Epithelial cell of esophagus (primary cell): ENCODE data around the gene URB1.

Source experiments
- DNase-seq: peaks from one replicate; pipeline ENCODE4 v3.0.0; 2010; ENCODE audit warnings: low read depth
- H3K4me3 ChIP-seq: 2 replicates; pipeline ENCODE4 v1.5.1; 2011; ENCODE audit warnings: mild to moderate bottlenecking, low read length, control low read depth
- TF ChIP-seq, protein P1 (sequence below): IDR thresholded peaks from 2 replicates; pipeline ENCODE4 v1.5.1; 2011; ENCODE audit warnings: low read depth, mild to moderate bottlenecking, low read length, control low read depth, inconsistent platforms; ENCODE audit not compliant: insufficient read depth; ENCODE audit errors: missing control alignments

URB1 gene

DNA sequence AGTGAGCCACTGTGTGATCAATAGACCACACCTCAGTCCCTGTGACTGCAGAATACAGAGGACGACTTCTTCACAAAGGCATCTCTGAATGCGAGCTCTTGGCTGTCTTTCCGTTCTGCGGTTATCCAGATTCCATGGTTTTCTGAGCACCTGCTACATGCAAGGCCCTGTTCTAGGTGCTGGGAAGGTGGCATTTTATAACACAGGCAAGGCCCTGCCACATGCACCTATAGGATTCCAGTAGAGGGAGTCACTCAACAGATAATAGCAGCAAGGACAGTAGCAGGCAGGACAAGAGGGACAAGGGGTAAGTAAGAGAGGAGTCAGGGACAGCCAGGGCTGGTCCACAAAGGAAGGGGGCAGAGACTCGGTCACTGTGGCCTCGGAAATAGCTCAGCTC, 9.0 kb downstream of the URB1 start:
- H3K4me3 ChIP-seq: no peak overlapping the region
- peak; percentile 30 for DNase-seq
- TF ChIP-seq, protein P1, sequence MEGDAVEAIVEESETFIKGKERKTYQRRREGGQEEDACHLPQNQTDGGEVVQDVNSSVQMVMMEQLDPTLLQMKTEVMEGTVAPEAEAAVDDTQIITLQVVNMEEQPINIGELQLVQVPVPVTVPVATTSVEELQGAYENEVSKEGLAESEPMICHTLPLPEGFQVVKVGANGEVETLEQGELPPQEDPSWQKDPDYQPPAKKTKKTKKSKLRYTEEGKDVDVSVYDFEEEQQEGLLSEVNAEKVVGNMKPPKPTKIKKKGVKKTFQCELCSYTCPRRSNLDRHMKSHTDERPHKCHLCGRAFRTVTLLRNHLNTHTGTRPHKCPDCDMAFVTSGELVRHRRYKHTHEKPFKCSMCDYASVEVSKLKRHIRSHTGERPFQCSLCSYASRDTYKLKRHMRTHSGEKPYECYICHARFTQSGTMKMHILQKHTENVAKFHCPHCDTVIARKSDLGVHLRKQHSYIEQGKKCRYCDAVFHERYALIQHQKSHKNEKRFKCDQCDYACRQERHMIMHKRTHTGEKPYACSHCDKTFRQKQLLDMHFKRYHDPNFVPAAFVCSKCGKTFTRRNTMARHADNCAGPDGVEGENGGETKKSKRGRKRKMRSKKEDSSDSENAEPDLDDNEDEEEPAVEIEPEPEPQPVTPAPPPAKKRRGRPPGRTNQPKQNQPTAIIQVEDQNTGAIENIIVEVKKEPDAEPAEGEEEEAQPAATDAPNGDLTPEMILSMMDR: peak; percentile 39

DNA sequence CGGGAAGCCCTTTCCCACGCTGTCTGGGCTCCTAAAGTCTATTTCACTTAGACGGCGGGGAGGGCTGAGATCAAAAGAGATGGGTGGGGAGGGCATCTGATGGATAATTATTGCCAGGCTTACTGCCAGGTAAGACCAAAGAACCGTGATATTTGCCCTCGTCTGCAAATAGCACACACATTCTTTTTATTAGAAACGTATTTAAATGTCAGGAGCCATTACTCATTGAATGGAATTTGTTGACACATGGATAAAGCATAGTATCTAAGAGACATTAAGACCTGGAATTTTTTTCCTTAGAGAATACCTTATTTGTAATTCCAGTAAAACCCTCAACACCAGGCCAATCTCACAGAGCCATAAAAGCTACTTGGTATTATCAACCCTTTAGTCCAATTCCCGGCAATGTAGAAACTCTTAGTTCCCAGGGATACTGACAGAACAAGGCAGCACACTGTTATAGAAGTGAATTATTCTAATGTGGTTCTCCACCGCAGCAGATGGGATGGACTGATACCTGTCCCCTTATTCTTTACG, 10.6 kb downstream of the URB1 start:
- H3K4me3 ChIP-seq: no peak overlapping the region
- TF ChIP-seq, protein P1: no peak
- DNase-seq: peak; percentile 65

DNA sequence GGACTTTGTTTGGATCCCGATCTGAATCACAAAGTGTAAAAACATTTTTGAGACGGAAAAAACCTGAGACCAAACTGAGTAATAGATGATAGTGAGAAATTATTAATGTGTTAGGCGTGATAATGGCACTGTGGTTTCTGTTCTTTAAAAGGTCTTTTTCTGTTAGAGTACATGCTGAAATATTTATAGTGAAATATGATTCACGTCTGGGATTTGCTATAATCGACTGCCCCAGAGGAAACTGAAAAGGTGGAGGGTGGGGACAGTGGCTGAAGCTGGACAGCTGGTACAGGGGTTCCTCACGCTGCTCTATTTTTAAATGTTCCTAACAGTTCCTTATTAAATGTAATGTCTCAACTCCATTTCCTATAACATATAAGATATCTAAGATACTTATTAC, 11.2 kb downstream of the URB1 start:
- H3K4me3 ChIP-seq: no peak overlapping the region
- no peak for DNase-seq
- TF ChIP-seq, protein P1: no peak

GRCh38 chr21:32380940-32381339, 11.9 kb downstream of the URB1 start:
- H3K4me3 ChIP-seq: no peak overlapping the region
- no peak for DNase-seq
- TF ChIP-seq, protein P1: no peak

DNA sequence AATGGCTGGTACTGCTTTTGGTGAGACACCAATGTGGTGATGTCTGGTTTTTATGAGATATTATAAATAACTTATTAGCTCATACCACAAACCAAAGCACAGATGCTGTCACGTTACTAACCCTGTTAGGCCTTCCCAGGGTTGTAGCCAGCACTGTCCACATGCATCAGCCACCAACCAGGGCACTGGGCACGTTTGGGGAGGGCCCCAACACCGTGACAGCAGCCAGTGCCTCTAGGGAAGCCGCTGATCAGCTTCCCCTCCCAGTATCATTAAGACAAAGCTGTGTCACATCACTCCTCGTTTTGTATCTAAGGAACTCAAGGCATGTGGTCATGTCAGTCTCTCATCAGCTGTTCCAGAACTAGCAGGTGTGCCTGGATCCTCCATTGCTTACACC, 13.9 kb downstream of the URB1 start:
- TF ChIP-seq, protein P1: no peak
- DNase-seq: no peak
- no peak overlapping the region for H3K4me3 ChIP-seq

GRCh38 chr21:32377991-32378390, 14.8 kb downstream of the URB1 start:
- no peak overlapping the region for H3K4me3 ChIP-seq
- TF ChIP-seq, protein P1: no peak
- DNase-seq: no peak

DNA sequence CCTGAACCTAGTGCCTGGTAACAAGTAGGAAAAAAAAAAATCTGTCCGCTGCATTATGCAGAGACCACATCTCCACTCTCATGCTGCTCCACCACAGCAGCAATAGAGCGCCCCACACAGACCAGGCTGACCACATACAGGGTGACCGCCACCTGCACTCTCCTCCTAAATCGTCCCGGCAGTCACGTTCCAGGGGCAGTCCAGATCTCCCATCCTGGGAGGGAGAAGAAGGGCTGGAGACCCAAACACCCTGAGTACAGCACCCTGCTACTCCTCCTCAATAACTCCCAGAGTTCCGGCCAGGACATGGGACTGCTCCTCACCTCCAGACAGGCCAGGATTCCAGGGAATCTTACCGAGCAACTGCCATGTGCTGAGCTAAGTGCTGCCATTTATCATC, 15.3 kb downstream of the URB1 start:
- no peak overlapping the region for H3K4me3 ChIP-seq
- TF ChIP-seq, protein P1: no peak
- DNase-seq: no peak
